ENCODE measurements around the gene PELI3.

Gene PELI3

GRCh38 chr11:66475349-66476172 is 8.9 kb downstream of the PELI3 start:
- no peak for DNase-seq

GRCh38 chr11:66476173-66476840 is 9.6 kb downstream of the PELI3 start:
- no peak for DNase-seq

- DNase-seq, result no peak
Measured at GRCh38 chr11:66476841-66477251, 10.1 kb downstream of the PELI3 start.

GRCh38 chr11:66477263-66478201 is 10.8 kb downstream of the PELI3 start:
- no peak for DNase-seq

- DNase-seq, result no peak
Measured at GRCh38 chr11:66478729-66479393, 12.2 kb downstream of the PELI3 start.

- DNase-seq, result no peak
Measured at GRCh38 chr11:66479394-66480116, 12.8 kb downstream of the PELI3 start.

GRCh38 chr11:66480117-66480938 is 13.6 kb downstream of the PELI3 start, which contains the start of gene DPP3:
TSS of gene DPP3 (plus strand) at chr11:66480434. CDS start at chr11:66482201, 1,767 bp downstream.
- peak; percentile 86 for DNase-seq

GRCh38 chr11:66484806-66485380 is 18.2 kb downstream of the PELI3 start:
- DNase-seq, result no peak

- DNase-seq, result no peak
Measured at GRCh38 chr11:66488957-66489356, 22.3 kb downstream of the PELI3 start.

GRCh38 chr11:66489636-66490035 is 22.9 kb downstream of the PELI3 start:
- peak; percentile 52 for DNase-seq

- no peak for DNase-seq
Measured at GRCh38 chr11:66491315-66491935, 24.7 kb downstream of the PELI3 start.

- no peak for DNase-seq
Measured at GRCh38 chr11:66492161-66492865, 25.6 kb downstream of the PELI3 start.

- DNase-seq, result no peak
Measured at GRCh38 chr11:66493130-66493529, 26.4 kb downstream of the PELI3 start.

GRCh38 chr11:66494458-66494857 is 27.8 kb downstream of the PELI3 start:
- DNase-seq, result no peak

GRCh38 chr11:66494935-66495334 is 28.2 kb downstream of the PELI3 start:
- no peak for DNase-seq

- no peak for DNase-seq
Measured at GRCh38 chr11:66495401-66495854, 28.7 kb downstream of the PELI3 start.

- DNase-seq, result no peak
Measured at GRCh38 chr11:66497206-66497605, 30.5 kb downstream of the PELI3 start.

GRCh38 chr11:66498506-66498905 is 31.8 kb downstream of the PELI3 start:
- DNase-seq, result no peak

GRCh38 chr11:66505276-66505816 is 38.6 kb downstream of the PELI3 start:
- no peak for DNase-seq

Measured in NCI-H2081 treated with DMSO at 0.1 percent for 48 hours (cell line).